Stimulated activated CD4-positive, alpha-beta T cell treated with anti-CD3 and anti-CD28 coated beads, Interleukin-12 subunit alpha, Interleukin-12 subunit beta, amount 100 ng/mL, for 24 hours (primary cell): Measurements from ENCODE around the gene UBASH3A.

Source experiments
- DNase-seq, 2 experiments: peaks; one replicate each; pipeline ENCODE4 v3.0.0-alpha.2; 2020; ENCODE audit warnings: low read depth in 2 of 2

Gene UBASH3A

DNA sequence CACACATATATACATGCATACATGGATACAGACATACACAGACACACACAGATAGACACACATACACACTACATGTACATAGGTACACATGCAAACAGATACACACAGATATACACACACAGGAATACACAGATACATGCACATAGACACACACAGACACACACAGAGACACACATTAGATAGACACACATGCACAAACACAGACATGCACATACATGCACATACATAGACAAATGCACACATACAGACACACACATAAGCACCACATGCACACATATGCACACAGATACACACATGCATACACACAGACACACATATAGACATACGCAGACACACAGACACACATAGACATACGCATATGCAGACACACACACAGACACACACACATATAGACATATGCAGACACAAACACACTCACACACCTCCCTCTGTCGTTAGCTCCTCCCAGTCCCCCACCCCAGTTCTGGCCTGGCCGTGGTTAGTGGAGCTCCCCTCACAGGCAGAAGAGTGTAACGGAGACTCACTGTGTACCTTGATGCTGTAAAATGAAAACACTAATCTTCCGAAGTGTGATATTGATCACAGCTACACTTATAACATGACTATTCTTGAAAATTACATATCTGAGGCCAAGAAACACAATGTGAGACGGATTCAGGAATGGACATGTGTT, 7.6 kb downstream of the UBASH3A start:
- no peak for DNase-seq

DNA sequence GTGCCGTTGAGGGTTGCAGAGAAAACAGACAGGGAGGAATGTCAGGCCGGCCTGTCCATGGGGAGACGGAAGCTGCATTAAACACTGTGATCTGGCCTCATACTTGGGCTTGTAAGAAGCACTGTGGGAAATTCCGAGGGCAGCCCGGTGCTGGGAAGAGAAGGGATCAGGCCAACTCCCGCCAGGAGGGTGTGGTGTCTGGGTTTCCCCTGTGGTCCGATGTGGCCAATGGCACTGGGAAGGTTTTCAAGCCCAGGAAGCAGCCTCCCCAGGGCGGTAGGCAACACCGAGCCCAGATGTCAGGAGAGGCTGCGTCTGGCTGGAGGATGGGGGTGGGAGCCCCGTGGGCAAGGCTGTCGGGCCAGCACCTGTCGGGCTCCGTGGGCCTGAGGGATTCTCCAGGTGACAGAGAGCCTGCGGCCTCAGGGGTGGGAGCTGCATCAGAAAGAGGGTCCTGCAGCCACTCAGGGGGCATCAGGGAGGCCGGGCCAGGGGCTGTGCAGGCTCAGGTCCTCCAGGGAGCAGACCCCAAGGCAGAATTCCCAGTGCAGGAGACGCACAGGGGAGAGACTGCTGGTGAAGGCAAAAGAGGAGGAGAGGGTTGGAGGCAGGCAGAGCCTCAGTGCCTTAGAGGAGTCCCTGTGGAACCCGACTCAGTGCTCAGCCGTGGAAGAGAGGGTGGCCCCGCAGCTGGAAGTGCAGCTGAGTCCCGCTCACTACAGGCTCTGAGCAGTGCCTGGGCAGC, 8.4 kb downstream of the UBASH3A start:
- no peak for DNase-seq

DNA sequence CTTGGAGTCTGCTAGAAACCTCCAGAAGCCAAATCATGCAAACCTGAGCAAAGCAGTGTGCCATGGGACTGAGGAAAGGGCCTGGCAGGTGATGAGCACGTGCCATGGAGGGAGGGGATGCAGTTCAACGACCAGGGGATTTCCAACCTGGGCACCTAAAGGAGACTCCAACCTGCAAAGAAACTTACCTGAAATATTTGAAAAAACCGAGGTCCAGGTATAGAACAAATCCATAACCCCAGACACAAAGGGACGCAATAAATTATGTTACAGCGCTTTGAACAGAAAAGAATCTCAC, 8.9 kb downstream of the UBASH3A start:
- DNase-seq = no peak

DNA sequence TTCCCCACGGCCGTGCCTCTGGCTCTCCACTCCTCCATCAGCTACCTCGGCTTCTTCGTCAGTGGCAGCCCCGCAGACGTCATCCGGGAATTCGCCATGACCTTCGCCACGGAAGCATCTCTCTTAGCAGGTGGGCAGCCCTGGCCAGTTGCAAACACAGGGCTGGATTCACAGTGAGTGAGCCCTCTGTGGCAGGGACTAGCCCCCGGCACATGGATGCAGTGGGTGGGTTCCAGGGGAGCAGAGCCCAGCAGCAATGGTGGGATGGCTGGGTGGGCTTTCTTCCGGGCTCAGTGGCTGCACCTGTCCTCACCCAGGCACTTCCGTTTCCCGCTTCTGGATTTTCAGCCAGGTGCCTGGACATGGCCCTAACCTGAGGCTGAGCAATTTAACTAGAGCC, 9.4 kb downstream of the UBASH3A start:
- DNase-seq = no peak

DNA sequence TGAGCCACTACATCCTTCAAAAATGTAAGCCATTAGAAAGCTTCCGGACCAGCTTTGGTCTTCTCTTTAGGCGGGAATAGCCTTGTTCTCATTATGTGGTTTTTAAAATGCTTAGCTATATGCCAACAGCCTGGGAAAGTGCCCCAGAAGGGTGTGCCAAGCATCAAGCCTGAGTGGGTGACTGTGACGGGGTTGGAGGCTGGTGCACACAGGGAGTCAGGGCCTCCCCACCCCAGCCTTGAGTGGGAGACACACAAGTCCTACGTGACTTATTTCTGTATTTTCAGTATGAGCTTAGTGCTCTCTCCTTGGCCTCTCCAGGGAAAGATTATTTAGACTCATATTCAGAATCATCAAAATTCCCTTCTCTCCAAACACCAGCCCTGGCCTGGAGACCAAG, 9.8 kb downstream of the UBASH3A start:
- DNase-seq = no peak

DNA sequence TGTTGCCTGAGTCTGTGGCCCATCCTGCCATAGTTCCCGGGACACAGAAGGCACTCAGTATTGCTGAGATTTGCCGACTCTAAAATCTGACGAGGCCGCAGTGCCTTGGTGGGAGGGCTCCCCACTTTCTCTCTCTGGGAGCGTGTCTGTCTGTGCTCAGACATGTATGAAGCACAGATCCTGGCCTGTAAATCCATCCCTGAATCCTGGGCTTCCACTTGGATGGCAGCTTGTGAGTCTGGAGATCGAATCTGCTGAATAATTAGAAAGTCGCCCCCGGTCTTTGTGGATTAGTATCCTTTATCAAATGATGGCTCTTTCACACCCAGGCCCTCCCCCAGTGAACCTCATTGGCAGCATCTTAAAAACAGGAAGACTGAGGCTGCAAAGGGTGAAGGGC, 10.4 kb downstream of the UBASH3A start:
- no peak for DNase-seq

DNA sequence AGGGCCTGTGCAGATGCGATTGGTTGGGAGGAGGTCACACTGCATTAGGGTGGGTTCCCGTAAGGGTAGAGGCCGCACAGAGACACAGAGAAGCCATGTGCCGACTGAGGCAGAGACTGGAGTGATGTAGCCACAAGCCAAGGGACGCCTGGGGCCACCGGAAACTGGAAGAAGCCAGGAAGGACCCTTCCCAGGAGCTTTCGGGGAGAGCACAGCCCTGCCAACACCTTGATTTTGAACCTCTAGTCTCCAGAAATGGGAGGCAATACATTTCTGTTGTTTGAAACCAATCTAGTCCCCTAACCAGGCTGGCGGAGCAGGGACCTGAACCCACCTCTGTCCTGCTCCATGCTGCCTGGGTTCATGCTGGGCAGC, 10.8 kb downstream of the UBASH3A start:
- no peak for DNase-seq

DNA sequence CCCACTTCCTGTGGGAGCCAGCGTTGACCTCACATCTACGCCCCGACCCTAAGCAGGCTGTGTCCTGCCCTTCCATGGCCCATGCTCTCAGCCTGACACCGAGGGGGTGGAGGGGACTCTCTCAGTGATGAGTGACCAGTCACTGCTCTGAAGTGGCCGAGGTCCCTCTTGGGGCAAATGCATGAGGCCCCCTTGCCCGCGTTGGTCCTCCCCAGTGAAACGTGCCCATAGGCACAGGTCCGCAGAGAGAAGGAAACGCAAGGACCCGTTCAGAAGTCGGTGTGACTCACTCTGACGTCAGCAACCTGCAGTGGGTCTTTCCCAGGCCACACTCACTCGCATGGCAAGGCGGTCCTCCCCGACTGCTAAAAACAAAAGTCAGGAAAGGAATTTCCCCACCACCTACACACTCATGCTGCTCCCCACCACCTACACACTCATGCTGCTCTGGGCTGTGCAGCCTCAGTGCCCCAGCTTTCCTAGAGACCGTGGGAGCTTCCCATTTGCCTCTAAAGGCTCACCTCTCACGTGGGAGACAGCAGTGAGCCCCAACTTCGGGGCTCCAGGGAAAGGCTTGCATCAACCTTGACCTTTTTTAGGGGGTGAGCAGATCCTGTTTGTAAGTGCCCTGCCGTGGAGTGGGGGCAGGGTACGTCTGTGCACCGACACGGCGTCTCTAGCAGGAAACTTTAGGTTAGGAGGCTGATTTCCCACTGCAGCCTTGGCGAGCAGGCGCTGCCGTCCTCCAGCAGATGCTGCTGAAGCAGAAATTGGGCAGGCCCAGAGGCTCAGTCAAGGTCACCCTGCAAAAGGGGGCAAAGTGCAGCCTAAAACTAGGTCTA, 11.4 kb downstream of the UBASH3A start:
- DNase-seq = peak; percentile 86 to 93

DNA sequence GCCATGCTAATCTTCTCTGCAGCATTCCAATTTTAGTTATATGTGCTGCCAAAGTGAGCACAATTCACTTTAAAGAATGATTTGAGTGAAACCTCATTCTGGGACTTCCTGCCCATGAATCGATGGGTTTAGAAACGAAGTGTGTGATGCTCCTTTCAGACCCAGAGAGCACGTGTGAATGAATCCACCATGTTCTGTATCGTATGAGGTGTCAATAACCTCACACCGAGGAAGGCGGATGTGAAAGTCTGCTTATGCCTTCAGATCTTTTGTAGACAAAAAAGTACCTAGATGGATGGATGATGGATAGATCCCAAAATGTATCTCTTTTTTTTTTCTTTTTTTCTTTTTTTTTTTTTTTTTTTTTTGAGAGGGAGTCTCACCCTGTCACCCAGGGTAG, 13.8 kb downstream of the UBASH3A start:
- DNase-seq = no peak

DNA sequence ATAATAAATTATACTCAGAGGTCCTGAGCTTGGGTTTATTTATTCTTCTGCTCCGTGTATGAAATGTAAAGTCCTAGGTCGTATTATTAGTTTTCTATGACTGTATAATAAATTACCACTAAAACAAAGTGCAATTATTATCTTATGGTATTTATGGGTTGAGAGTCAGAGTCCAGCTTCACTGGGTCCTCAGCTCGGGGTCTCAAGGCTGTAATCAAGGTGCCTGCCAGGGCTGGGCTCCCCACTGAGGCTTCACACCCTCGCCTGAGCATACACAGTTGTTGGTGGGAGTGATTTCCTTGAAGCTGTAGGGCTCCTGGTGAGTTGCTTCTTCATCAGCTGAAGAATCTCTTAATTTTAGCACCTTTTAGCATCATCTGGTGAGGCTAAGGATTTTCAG, 15.2 kb downstream of the UBASH3A start:
- no peak for DNase-seq

DNA sequence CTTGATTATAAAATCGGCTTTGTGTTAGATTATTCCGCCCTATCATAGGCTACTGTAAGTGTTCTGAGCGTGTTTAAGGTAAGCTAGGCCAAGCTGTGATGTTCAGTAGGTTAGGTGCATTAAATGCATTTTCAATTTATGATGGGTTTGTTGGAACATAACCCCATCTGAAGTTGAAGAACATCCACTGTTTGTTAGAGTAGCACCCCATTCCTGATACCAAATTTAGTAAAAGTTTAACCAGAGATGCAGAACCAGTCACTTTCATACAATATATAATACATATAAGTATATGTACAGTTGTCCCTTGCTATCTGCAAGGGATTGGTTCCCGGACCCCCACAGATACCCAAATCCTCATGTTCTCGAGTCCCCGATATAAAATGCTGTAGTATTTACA, 16.1 kb downstream of the UBASH3A start:
- no peak for DNase-seq

DNA sequence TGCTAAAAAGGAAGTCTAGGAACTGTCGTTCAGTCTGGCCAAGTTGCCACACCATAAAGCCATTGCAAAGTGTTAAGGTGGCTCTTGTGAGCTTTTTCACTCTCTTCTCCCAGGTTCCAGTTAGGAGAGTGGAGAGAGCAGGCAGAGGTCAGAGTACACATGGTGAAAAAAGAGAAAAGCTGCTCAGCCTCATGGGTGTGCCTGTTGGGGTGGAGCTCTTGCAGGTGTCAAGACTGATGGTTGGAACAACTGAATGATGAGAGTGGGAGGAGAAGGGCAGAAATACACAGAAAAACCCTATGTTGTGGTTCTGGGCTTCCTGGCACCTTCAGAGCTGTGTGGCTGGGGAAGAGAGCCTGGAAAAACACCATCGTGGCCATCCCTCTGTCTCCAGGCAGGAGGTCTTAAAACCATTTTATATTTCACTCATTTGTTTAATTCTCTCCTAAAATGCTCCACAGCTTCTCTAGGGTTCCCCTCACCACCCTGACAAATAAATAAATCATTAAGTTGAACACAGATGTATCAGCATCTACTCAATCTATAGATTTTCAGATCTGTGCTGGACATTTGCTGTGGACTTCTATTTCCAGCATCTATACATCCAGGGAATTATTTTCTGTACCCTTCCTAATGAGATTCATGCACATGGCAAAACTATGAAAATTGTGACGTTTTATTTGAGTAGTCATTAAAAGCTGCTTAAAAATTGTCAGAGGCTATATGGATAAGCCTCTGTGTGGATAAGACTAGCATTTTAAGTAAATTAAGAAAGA, 17.5 kb downstream of the UBASH3A start:
- DNase-seq = no peak

DNA sequence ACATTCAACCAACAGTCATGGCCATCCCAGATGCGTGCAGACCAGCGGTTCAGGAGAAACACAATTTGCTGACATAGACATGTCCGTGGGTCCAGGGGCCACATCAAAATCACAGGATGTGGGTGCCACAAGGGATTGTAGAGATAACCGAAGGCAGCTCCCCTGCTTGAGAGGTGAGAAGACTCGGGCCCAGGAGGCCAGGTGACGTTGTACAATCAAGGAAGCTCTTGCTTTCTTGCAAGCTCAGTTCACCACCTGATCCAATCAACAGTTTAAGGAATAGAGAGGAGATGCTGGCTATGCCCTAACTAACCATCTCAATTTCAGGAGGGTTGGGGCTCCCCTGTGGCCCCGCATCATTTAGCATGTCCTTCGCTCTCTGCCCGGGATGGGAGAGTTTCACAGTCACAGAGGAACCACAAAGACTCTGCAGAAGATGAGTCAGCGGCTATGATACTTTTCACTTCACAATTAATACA, 19.5 kb downstream of the UBASH3A start:
- DNase-seq = no peak

DNA sequence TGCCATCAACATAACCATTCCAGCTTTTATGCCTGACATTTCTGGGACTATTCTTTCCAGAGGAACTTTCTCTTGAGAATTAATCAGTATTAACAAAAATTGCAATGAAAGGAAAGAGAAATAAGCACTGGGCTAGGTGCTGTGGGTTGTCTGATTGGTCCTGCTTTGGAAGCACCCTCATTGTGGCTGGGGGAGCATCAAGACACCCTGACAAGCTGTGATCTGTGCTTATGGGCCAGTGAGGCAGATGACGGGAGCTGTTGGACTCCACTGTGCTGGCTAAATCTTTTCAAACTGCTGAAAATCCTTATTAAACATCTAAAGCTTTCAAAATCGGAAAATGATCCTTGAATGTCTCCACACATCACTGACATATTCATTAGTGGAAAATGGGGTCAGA, 20.0 kb downstream of the UBASH3A start:
- no peak for DNase-seq

DNA sequence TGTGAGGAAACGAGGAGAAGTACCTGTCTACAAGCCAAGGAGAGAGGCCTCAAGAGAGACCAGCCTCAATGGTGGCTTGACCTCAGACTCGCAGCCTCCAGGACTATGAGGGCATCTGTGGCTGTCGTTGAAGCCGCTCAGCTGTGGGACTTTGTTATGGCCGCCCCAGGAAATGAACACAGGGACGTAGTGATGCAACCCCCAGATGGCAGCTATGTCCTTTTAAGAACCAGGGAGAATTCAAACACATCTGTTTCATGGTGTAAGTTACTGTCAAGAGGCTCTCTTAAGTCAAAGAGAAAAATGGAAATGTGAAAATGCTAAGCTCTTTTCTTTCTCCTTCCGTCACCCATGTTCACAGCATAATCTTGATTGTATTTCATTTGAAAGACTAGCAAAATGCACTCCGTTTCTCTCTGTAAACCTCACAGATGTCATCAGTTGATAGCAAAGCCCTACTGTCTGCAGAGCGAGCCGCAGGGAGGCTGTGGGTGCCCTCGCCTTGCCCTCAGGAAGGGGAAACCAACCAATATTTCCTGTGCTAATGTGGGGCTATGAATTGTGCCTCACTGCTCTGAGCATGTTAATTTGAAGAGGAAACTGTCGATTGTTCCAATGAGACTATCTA, 21.3 kb downstream of the UBASH3A start:
- no peak for DNase-seq

DNA sequence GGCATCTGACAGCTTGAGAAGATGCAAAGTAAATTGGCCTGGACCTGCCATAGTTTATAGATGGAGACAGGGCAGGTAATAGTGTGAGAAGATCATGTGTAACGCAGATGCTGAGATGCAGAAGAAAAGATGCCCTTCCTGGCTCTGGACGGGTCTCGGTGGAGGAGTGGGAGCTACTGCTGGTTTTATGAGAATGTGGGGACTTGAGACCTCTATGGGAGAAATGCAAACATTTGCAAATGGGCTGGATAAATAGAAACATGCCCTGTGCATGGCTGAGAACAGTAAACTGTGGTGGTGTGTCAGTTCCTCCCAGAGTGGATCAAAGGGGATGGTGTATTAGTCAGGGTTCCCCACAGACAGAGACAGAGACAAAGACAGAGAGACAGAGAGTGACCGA, 21.9 kb downstream of the UBASH3A start:
- DNase-seq = no peak

DNA sequence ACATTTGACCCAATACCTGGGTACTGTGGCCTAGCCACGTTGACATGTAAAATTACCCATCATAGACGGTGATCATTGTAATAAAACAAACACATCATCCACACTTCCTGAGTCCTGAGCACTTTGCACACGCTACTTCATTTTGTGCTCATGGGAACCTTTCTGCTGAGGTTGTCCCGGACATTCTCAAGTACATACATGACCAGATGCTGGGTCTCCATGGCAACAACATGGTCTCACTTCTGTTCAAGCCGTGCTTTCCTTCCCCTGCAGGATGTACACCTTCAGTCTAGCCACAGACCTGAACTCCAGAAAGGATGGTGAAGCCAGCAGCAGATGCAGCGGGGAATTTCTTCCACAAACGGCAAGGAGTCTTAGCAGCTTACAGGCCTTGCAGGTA, 22.7 kb downstream of the UBASH3A start:
- no peak for DNase-seq

DNA sequence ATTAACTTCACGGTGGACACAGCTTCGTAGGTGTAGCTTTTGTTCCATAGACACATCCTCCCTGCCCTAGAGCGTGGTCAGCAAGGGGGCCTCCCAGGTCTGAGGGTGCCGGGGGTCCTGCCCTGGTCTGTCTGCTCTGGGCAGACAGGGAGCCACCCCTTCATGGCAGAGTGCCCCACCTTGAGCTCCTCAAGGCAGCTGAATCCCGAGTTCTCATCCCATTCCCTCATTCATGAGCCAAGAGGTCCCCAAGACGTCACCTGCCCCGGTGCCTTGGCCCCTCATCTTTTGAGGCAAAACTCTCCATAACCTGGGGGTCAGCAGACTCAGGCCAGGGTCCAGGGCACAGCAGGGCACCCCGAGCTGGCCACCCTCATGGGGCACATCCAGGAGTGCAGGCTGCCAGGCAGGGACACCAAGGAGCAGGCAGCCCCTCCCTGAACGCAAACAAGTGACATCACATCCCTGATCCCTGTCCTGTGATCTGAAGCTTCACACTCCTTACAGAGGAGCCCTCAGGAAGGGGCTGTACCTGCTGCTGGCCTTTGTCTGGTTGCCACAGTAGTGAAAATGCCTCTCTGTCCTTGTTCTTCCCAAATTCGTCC, 23.3 kb downstream of the UBASH3A start:
- no peak for DNase-seq

DNA sequence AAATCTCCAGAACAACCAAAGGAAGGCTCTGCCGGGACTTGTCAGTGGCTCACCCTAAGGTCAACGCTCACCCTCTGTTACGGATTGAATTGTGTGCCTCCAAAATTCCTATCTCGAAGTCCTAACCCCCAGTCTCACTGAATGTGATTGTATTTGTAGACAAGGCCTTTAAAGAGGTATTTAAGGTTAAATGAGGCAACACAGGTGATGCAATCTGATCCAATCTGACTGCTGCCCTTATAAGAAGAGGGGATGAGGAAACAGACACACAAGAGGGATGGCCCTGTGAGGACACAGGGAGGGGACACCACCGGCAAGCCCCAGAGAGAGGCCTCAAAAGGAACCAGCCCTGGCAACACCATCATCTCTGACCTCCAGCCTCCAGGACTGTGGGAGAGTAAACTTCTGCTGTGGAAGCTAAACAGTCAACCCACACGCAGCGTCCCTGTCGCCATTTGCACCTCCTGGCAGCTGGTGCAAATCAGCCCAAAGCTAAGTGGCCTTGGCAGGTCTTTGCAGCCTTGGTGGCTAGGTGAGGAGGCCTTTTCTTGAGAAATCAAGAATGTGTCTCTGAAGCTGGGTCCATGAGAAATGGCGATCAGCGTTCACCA, 24.2 kb downstream of the UBASH3A start:
- no peak for DNase-seq

DNA sequence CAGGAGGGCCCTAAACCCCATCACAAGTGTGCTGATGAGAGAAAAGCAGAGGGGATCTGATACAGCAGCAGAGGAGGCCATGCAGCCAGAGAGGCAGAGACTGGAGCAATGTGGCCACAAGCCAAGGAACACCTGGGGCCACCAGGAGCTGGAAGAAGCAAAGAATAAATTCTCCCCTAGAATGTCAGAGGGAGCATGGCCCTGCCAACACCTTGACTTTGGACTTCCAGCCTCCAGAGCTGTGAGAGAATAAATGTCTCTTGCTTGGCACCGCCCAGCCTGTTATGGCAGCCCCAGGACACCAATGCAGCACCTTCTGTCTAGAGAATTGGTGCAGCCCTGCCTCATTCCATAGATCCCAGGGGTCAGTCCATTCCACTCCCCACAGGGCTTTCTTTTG, 25.3 kb downstream of the UBASH3A start:
- no peak for DNase-seq

DNA sequence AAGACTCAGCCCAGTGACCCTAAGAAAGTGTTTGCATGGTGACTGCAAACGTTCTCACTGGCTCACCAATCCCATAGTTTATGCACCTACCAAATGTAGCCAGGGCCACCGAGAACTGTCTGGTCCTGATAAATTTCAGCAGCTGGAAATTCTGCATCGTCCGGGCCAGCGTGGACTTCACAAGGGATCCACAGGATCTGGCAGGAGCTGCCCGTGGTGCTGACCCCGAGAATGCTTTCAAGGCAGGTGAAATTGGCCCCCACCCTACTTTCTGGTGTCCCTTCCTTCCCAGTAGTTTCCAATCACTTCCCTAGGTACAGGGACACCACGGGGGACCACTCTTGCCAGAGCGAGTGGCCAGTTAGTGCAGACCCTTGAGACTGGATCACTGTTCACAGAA, 26.2 kb downstream of the UBASH3A start:
- DNase-seq = no peak
